H54 (cell line): ENCODE measurements around the gene C3orf80.
"Not testable (repeated sequence)": the region's sequence is repeated elsewhere in the genome, so short reads cannot be mapped to it uniquely, and the experiment has no call there.

Source experiments
- DNase-seq: peaks from one replicate; pipeline ENCODE4 v3.0.0; 2011; ENCODE audit warnings: low spot score, mixed read lengths; ENCODE audit not compliant: insufficient read length
- FAIRE-seq: peaks from 3 replicates; lab custom pipeline; 2011; peaks lifted over from hg19 to GRCh38; lab: Jason Lieb, UNC
- POLR2A ChIP-seq: IDR thresholded peaks from 2 replicates; pipeline ENCODE4 v1.6.1; 2011; ENCODE audit warnings: low read depth, mild to moderate bottlenecking, low read length

C3orf80 gene

DNA sequence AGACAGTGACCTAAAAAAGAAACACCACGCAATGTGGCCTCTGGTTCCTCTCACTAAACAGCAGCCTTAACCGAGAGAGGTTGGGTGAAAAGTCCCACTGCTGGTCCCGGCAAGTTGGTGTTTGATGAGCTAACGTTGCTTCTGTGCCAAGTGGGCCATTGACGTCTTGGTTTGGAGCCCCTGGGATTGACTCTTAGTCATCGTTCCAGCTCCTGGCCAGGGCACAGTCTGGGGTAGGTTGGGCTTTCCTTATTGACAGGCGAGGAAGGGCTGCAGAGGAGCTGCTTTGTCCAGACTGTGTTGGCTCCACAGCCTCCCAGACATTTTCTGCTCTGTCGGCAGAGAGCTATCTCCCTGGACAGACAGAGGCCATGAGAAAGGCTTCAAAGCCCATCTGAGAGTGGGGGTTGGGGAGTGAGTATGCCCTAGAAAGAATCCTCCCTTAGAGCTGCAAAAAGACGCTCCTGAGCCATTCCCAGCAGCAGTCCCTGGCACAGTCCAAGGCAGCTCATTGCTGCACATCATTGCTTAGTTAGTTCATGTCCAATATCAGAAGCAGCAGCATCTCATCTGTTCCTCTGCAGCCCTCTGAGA, 28.6 kb upstream of the C3orf80 start:
- DNase-seq (no peak), FAIRE-seq (no peak)
- no peak for TF ChIP-seq POLR2A

DNA sequence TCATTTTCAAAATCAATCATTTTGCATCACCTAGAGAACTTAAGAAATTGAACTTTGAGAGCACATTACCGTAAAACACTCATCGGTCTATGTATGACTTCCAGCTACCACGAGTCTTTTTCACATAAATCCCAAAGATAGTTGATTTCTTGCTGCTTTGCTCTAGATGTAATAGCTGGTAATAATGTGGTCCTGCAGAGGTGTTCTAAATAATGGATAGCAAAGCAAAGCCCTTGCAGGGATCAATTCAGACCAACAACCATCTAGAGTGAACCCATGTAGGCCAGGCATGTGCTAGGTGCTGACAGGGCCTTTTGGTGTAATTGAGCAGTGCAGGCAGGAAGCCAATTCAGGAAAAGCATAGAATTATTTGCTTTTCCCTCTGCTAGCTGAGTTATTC, 26.1 kb upstream of the C3orf80 start:
- FAIRE-seq (no peak), DNase-seq (no peak)
- no peak for TF ChIP-seq POLR2A

DNA sequence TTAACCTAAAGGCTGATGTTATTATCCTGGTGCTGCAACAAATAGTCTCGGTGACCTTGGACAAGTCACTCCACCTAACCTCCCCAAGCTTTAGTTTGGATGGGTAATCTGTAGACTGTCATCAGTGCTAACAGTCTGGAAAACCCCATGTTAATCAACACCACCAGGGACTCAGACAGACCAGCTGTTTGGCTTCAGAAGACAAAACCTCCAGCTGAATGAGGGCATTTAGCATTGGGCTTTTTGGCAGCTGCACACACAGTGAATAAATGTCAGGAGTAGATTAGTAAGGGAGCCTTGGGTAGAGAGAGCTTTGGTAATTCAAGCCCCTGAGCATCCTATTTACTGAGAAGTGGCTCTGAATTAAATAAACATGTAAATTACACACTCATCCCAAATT, 24.9 kb upstream of the C3orf80 start:
- no peak for TF ChIP-seq POLR2A
- DNase-seq: no peak
- no peak for FAIRE-seq

DNA sequence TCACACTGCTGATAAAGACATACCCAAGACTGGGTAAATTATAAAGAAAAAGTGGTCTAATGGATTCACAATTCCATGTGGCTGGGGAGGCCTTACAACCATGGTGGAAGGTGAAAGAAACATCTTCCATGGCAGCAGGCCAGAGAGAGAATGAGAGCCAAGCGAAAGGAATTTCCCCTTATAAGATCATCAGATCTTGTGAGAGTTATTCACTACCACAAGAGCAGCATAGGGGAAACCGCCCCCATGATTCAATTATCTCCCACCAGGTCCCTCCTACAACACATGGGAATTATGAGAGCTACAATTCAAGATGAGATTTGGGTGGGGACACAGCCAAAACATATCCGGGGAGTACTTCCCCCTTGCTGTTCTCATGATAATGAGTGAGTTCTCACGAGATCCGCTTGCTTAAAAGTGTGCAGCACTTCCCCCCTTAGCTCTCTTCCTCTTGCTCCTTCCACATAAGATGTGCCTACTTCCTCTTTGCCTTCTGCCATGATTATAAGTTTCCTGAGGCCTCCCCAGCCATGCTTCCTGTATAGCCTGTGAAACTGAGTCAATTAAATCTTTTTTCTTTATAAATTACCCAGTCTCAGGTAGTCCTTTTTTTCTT, 20.7 kb upstream of the C3orf80 start:
- not testable (repeated sequence) for FAIRE-seq, DNase-seq

GRCh38 chr3:160205606-160206005, 19.6 kb upstream of the C3orf80 start:
- FAIRE-seq (no peak), DNase-seq (no peak)
- no peak for TF ChIP-seq POLR2A

GRCh38 chr3:160210341-160210740, 14.9 kb upstream of the C3orf80 start:
- DNase-seq (no peak), FAIRE-seq (no peak)
- TF ChIP-seq POLR2A: no peak

- peak; percentile 75 for FAIRE-seq
- peak; percentile 35 for DNase-seq
- TF ChIP-seq POLR2A: no peak
Measured at GRCh38 chr3:160210799-160211221, 14.4 kb upstream of the C3orf80 start.

DNA sequence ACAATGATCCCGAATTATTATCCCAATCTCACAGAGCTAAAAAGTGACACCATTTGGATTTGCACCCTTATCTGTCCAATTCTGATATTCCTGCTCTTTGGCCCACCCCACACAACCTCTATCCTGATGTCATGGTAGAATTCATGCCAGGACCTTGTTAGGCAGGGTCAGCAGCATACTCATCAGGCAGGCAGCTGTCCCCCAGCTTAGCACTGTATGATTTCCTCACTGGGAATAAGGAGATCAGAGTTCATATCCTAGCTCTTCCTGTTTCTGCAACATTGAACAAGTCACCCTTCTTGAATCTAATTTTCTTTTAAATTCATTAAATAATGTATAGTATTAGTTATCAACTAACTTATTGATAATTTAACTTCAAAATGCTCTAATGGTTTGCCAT, 12.0 kb upstream of the C3orf80 start:
- FAIRE-seq (no peak), DNase-seq (no peak)
- TF ChIP-seq POLR2A: no peak

- DNase-seq (no peak), FAIRE-seq (no peak)
- TF ChIP-seq POLR2A: no peak
Measured at GRCh38 chr3:160217675-160218074, 7.5 kb upstream of the C3orf80 start.

DNA sequence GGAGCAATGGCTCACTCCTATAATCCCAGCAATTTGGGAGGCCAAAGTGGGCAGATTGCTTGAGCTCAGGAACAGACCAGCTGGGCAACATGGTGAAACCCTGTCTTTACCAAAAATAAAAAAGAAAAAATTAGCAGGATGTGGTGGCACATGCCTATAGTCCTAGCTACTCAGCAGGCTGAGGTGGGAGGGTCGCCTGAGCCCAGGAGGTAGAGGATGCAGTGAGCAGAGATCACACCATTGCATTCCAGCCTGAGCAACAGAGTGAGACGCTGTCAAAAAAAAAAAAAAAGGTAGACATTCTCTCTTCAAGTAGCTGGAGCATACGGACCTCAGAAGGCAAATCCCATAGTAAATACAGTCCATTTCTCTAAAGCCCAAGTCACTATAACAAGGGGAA, 7.1 kb upstream of the C3orf80 start:
- no peak for FAIRE-seq
- no peak for TF ChIP-seq POLR2A

GRCh38 chr3:160220038-160220437, 5.2 kb upstream of the C3orf80 start:
- DNase-seq (no peak), FAIRE-seq (no peak)
- TF ChIP-seq POLR2A: no peak

More for the DNA sequence above, 7.1 kb upstream of the C3orf80 start:
- no peak for DNase-seq

- no peak for TF ChIP-seq POLR2A
- FAIRE-seq (no peak), DNase-seq (no peak)
Measured at GRCh38 chr3:160221019-160221418, 4.2 kb upstream of the C3orf80 start.

DNA sequence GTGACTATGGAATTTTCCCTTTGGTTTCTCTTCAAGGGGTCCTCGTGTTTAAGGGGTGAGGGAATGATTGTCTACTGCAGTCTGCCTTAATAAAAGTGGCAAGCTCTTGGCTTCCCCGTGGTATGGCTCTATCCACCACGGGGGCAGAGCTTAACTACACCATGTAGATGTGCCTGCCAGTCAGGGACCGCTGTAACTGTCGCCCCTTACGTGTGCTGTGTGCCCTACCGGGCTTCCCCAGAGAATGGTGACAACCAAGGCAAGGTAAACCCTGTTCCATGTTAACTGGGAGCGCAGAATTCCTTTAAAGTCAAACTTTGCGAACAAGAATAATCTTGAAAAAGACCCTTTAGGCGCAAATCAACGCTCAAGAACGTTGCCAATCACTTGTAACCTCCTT, 966 bp upstream of the C3orf80 start:
- FAIRE-seq (no peak), DNase-seq (no peak)
- TF ChIP-seq POLR2A: no peak

DNA sequence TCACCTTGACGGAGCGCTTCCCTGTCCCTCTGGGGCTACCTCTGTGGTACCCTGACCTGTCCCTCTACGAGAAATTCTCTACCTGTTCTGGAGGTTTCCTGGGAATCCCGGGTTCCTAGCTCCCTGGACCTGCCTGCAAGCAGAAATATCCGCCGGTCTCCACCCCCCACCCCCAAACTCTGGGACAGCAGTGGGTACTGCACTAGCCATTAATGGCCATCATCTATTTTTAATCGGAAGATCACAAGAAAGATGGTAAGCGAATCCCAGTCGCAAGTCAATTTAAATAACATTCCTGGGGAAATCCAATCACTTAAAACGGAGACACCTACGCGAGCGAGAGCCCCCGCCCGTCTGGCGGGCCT, 429 bp upstream of the C3orf80 start:
- FAIRE-seq (no peak), DNase-seq (no peak)
- no peak for TF ChIP-seq POLR2A
